Stomach (tissue), 9 donors: ENCODE measurements around the gene IL18BP. TPM values are rescaled to one million over a fixed set of nuclear protein-coding genes. Genes with fewer than 3 reads are reported as not detected.
A peak's percentile ranks its signal among the peaks of the same experiment; 100 is the strongest.

Experiments used
- DNase-seq, 2 donors: peaks; one replicate each; pipeline versions ENCODE4 v3.0.0 to v3.0.0-alpha.2; 2013 to 2019
- H3K27ac ChIP-seq, 5 donors: fragments of 200-600 bp in 4 of 5; sonication (generic) in 4 of 5; one replicate each; pipeline ENCODE4 v1.5.1; 2013 to 2019; ENCODE audit warnings: mild to moderate bottlenecking in 1 of 5, moderate library complexity in 1 of 5
- H3K27me3 ChIP-seq, 3 donors: fragments of 200-600 bp; sonication (generic); one replicate each; pipeline ENCODE4 v1.5.1; 2017 to 2019; ENCODE audit warnings: mixed run types in 1 of 3
- H3K36me3 ChIP-seq, 4 donors: fragments of 200-600 bp; sonication (generic); 1 replicate in 3 of 4; 2 replicates in 1 of 4; pipeline ENCODE4 v1.5.1; 2016 to 2019
- H3K4me1 ChIP-seq, 4 donors: fragments of 200-600 bp; sonication (generic); one replicate each; pipeline ENCODE4 v1.5.1; 2016 to 2019
- H3K4me3 ChIP-seq, 4 donors: fragments of 200-600 bp; sonication (generic) in 3 of 4; one replicate each; pipeline ENCODE4 v1.5.1; 2016 to 2019; ENCODE audit warnings: mild to moderate bottlenecking in 1 of 4
- H3K9me3 ChIP-seq, 4 donors: fragments of 200-600 bp; sonication (generic); one replicate each; pipeline ENCODE4 v1.5.1; 2016 to 2019
- CTCF ChIP-seq, 7 experiments: fragments of 450-650 bp in 4 of 7; fragments of 200-600 bp in 3 of 7; sonication (generic) in 3 of 7; IDR thresholded peaks; one replicate each; pipeline ENCODE4 v1.5.1; 2016 to 2019; ENCODE audit warnings: antibody characterized with exemption in 7 of 7, control low read depth in 2 of 7, mild to moderate bottlenecking in 1 of 7
- EP300 ChIP-seq: sonication (generic); formaldehyde crosslinking; IDR thresholded peaks from one replicate; pipeline ENCODE4 v1.6.1; 2017; ENCODE audit warnings: antibody characterized with exemption
- POLR2A ChIP-seq, 4 donors: fragments of 450-650 bp; IDR thresholded peaks; one replicate each; pipeline ENCODE4 v1.6.1; 2016; ENCODE audit warnings: antibody characterized with exemption in 4 of 4, control low read depth in 2 of 4, mild to moderate bottlenecking in 1 of 4, moderate library complexity in 1 of 4
- POLR2AphosphoS5 ChIP-seq, 3 donors: sonication (generic); formaldehyde crosslinking; IDR thresholded peaks; one replicate each; pipeline ENCODE4 v1.6.1; 2016; ENCODE audit warnings: antibody characterized with exemption in 3 of 3
- WGBS, 5 donors: extraction: QIAGEN DNeasy Blood & Tissue Kit in 3 of 5; methylation state at CpG; one replicate each; pipeline versions ENCODE4 v1.1.5 to v1.1.7; 2013 to 2018; 5-methylcytosine and 5-hydroxymethylcytosine counted together
- intact Hi-C: fragments of 100-400 bp; cut with DNase I; formaldehyde crosslinking; loops from one replicate; pipeline ENCODE4 v1.15.1; 2023; ENCODE audit warnings: low total_unique reads
- polyA plus RNA-seq, 3 donors: library from polyadenylated mRNA; stranded (reverse); fragments of 200-250 nt; gene quantifications; one replicate each; pipeline ENCODE4 v1.2.3, GENCODE V29; 2013
- total RNA-seq, 5 donors: library from RNA; depleted of rRNA; stranded (reverse); fragments of >200 nt; gene quantifications; one replicate each; pipeline versions ENCODE4 v1.1.0 to v1.2.3, GENCODE V29; 2014 to 2016
- donor health status: healthy with polysubstance abuse.
- donor health status: Bipolar disorder and iron deficiency.
- donor health status: healthy.

Gene IL18BP
- total and polyA plus RNA-seq, 8 donors: 2.0 to 14.8 (median 5.7) TPM

GRCh38 chr11:71996517-71996916, 2.2 kb upstream of the IL18BP start:
- Histone ChIP-seq H3K27me3 (no peaks in the 10 kb centered on the region), H3K4me3 (no peak overlapping the region), H3K36me3 (peaks cover 0 to 38% (median 28%) of the 10 kb centered on the region in 4 donors), H3K27ac (no peak overlapping the region), H3K4me1 (peaks cover 15 to 34% (median 29%) of the 10 kb centered on the region in 4 donors), H3K9me3 (no peaks in the 10 kb centered on the region)
- intact Hi-C loops: no loop called here
- no peak for DNase-seq
- no peak for TF ChIP-seq POLR2A (IDR thresholded peaks at IDR 0.05)
- TF ChIP-seq EP300: no peak
- no peak for TF ChIP-seq POLR2AphosphoS5 (IDR thresholded peaks at IDR 0.05)
- TF ChIP-seq CTCF (IDR thresholded peaks at IDR 0.05): no peak
- 88 to 98% (median 91%) methylated on average over 4 of the region's 4 CpGs for WGBS, 5 donors

- peaks cover 15 to 38% (median 31%) of the 10 kb centered on the region in 4 donors for H3K4me1 ChIP-seq
- H3K4me3 ChIP-seq: no peak overlapping the region
- 79 to 89% (median 84%) methylated on average over 8 of the region's 8 CpGs for WGBS, 5 donors
- H3K36me3 ChIP-seq: peaks cover 0 to 38% (median 29%) of the 10 kb centered on the region in 4 donors
- TF ChIP-seq EP300 (no peak), POLR2AphosphoS5 (IDR thresholded peaks at IDR 0.05) (no peak), CTCF (IDR thresholded peaks at IDR 0.05) (no peak), POLR2A (IDR thresholded peaks at IDR 0.05) (no peak)
- H3K9me3 ChIP-seq: no peaks in the 10 kb centered on the region
- DNase-seq: no peak
- H3K27ac ChIP-seq: no peak overlapping the region
- intact Hi-C loops: no loop called here
- no peaks in the 10 kb centered on the region for H3K27me3 ChIP-seq
These were observed 1.8 kb upstream of the IL18BP start for GRCh38 chr11:71996946-71997345.

GRCh38 chr11:71997594-71997993, 1.1 kb upstream of the IL18BP start:
- Histone ChIP-seq H3K4me3 (no peak overlapping the region), H3K27me3 (no peaks in the 10 kb centered on the region), H3K27ac (peak overlapping the region in 1 of 5 donors; percentile 70), H3K9me3 (no peaks in the 10 kb centered on the region), H3K36me3 (peaks cover 0 to 42% (median 35%) of the 10 kb centered on the region in 4 donors), H3K4me1 (peaks cover 15 to 43% (median 33%) of the 10 kb centered on the region in 4 donors)
- WGBS, 5 donors: 90 to 96% (median 96%) methylated on average over 2 to 3 of the region's 3 CpGs
- TF ChIP-seq CTCF (IDR thresholded peaks at IDR 0.05): no peak
- TF ChIP-seq EP300: no peak
- TF ChIP-seq POLR2A (IDR thresholded peaks at IDR 0.05): no peak
- DNase-seq: no peak
- intact Hi-C loops: no loop called here

GRCh38 chr11:71998061-71998460, 648 bp upstream of the IL18BP start:
- Histone ChIP-seq H3K4me3 (no peak overlapping the region), H3K27ac (peak overlapping the region in 2 of 5 donors; percentile 70 to 88), H3K9me3 (no peaks in the 10 kb centered on the region), H3K27me3 (no peaks in the 10 kb centered on the region), H3K36me3 (peaks cover 4 to 46% (median 40%) of the 10 kb centered on the region in 4 donors), H3K4me1 (peaks cover 15 to 47% (median 33%) of the 10 kb centered on the region in 4 donors)
- intact Hi-C loops: no loop called here
- no peak for TF ChIP-seq EP300
- no peak for TF ChIP-seq POLR2AphosphoS5 (IDR thresholded peaks at IDR 0.05)
- no peak for TF ChIP-seq CTCF (IDR thresholded peaks at IDR 0.05)
- TF ChIP-seq POLR2A (IDR thresholded peaks at IDR 0.05): no peak
- 91 to 100% (median 97%) methylated on average over 2 of the region's 2 CpGs for WGBS, 5 donors
- DNase-seq: no peak
